Measurements from ENCODE around the gene IRF7. TPM values are rescaled to one million over a fixed set of nuclear protein-coding genes. Genes with fewer than 3 reads are reported as not detected.

Gene IRF7
- polyA plus RNA-seq, 1 of the 3 experiments (the other 2 are of a cell fraction): 6.3 TPM

- no peak overlapping the region for H3K4me3 ChIP-seq (ENCODE audit: low read depth in 2 of 2, low read length in 1 of 2)
- no peaks in the 10 kb centered on the region for H4K20me1 ChIP-seq (ENCODE audit: insufficient read depth)
- no peaks in the 10 kb centered on the region for H3K9me2 ChIP-seq
- ChIA-PET POLR2A (no interaction called here), CTCF (interaction anchor here (0.6 kb wide), 1 partner anchor 20 kb away, joined by 3 read pairs; no protein-coding TSS in a partner anchor)
- no peak overlapping the region for H2AFZ ChIP-seq (ENCODE audit: low read depth)
- H3K27ac ChIP-seq (ENCODE audit: low read depth in 2 of 2, low read length in 1 of 2): peak overlapping the region in 1 of 2 experiments; percentile 47; a peak in 2 of 4 replicates
- no peaks in the 10 kb centered on the region for H3K27me3 ChIP-seq (ENCODE audit: insufficient read depth)
- H3K9ac ChIP-seq: no peak overlapping the region
- H3K79me2 ChIP-seq (ENCODE audit: insufficient read depth): no peaks in the 10 kb centered on the region; the same call in 1 of the 2 replicates
- 93% methylated on average over 31 of the region's 31 CpGs for WGBS (ENCODE audit: low lambda C conversion rate)
- H3K36me3 ChIP-seq (replicated peaks in 1 of 2; ENCODE audit: control insufficient read depth in 1 of 2, insufficient read depth in 2 of 2, low read length in 1 of 2): peaks cover 0 to 4% of the 10 kb centered on the region in 2 experiments
- no peak for DNase-seq
- H3K9me3 ChIP-seq: no peaks in the 10 kb centered on the region
- TF ChIP-seq POLR2AphosphoS5 (IDR thresholded peaks at IDR 0.05; ENCODE audit: low read depth, low read length) (no peak), TAF1 (IDR thresholded peaks at IDR 0.05; ENCODE audit: borderline replicate concordance, low read depth, low read length) (no peak), IRF3 (IDR thresholded peaks at IDR 0.05; ENCODE audit: low read depth, low read length) (no peak), NRF1 (IDR thresholded peaks at IDR 0.05; ENCODE audit: low read depth, low read length) (no peak), TCF12 (IDR thresholded peaks at IDR 0.05) (no peak), RXRA (IDR thresholded peaks at IDR 0.05; ENCODE audit: borderline replicate concordance, low read depth) (no peak), PBX3 (IDR thresholded peaks at IDR 0.05) (no peak), EP300 (IDR thresholded peaks at IDR 0.05; ENCODE audit: borderline replicate concordance in 1 of 2, low read depth in 1 of 2, low read length in 1 of 2) (no peak), NFIC (IDR thresholded peaks at IDR 0.05; ENCODE audit: borderline replicate concordance) (no peak), RCOR1 (IDR thresholded peaks at IDR 0.05; ENCODE audit: low read length) (no peak), SMC3 (IDR thresholded peaks at IDR 0.05; ENCODE audit: low read depth, low read length) (no peak)
- no peaks in the 10 kb centered on the region for H3K4me1 ChIP-seq (ENCODE audit: control insufficient read depth in 1 of 2, insufficient read depth in 2 of 2, low read depth in 1 of 2, low read length in 1 of 2)
- peaks cover 21% of the 10 kb centered on the region for H3F3A ChIP-seq (replicated peaks; ENCODE audit: insufficient read depth)
- H3K4me2 ChIP-seq: no peak overlapping the region
Measured at GRCh38 chr11:628056-628455, 12.3 kb upstream of the IRF7 start.

GRCh38 chr11:627308-627576, 11.5 kb upstream of the IRF7 start:
- Histone ChIP-seq H3K9me2 (no peaks in the 10 kb centered on the region), H3K36me3 (replicated peaks in 1 of 2; ENCODE audit: control insufficient read depth in 1 of 2, insufficient read depth in 2 of 2, low read length in 1 of 2) (peaks cover 0 to 4% of the 10 kb centered on the region in 2 experiments), H3K27me3 (ENCODE audit: insufficient read depth) (no peaks in the 10 kb centered on the region), H3F3A (replicated peaks; ENCODE audit: insufficient read depth) (peaks cover 15% of the 10 kb centered on the region), H3K9ac (no peak overlapping the region), H3K27ac (ENCODE audit: low read depth in 2 of 2, low read length in 1 of 2) (no peak overlapping the region), H3K4me2 (no peak overlapping the region), H3K79me2 (ENCODE audit: insufficient read depth) (no peaks in the 10 kb centered on the region; the same call in 1 of the 2 replicates), H3K9me3 (no peaks in the 10 kb centered on the region), H4K20me1 (ENCODE audit: insufficient read depth) (no peaks in the 10 kb centered on the region), H3K4me3 (ENCODE audit: low read depth in 2 of 2, low read length in 1 of 2) (no peak overlapping the region), H3K4me1 (ENCODE audit: control insufficient read depth in 1 of 2, insufficient read depth in 2 of 2, low read depth in 1 of 2, low read length in 1 of 2) (no peaks in the 10 kb centered on the region), H2AFZ (ENCODE audit: low read depth) (no peak overlapping the region)
- no peak for DNase-seq
- ChIA-PET CTCF (interaction anchor here (1.2 kb wide), 1 partner anchor 9 kb away, joined by 3 read pairs; the partner anchor contains the start of gene DRD4), POLR2A (no interaction called here)
- 84% methylated on average over 26 of the region's 28 CpGs for WGBS (ENCODE audit: low lambda C conversion rate)
- no peak for TF ChIP-seq RFX5 (IDR thresholded peaks at IDR 0.05; ENCODE audit: low read length)
- no peak for TF ChIP-seq SMC3 (IDR thresholded peaks at IDR 0.05; ENCODE audit: low read depth, low read length)
- TF ChIP-seq RXRA (IDR thresholded peaks at IDR 0.05; ENCODE audit: borderline replicate concordance, low read depth): no peak
- TF ChIP-seq YY1 (IDR thresholded peaks at IDR 0.05; ENCODE audit: low read depth): no peak
- no peak for TF ChIP-seq POLR2AphosphoS5 (IDR thresholded peaks at IDR 0.05; ENCODE audit: low read depth, low read length)
- TF ChIP-seq TEAD4 (IDR thresholded peaks at IDR 0.05; ENCODE audit: borderline replicate concordance, insufficient read depth): no peak
- no peak for TF ChIP-seq SIN3A (IDR thresholded peaks at IDR 0.05; ENCODE audit: borderline replicate concordance, low read depth, low read length)
- TF ChIP-seq FOSL2 (IDR thresholded peaks at IDR 0.05; ENCODE audit: borderline replicate concordance, low read depth): no peak
- TF ChIP-seq EZH2phosphoT487 (IDR thresholded peaks at IDR 0.05; ENCODE audit: borderline replicate concordance, low read depth): no peak
- TF ChIP-seq MXI1 (IDR thresholded peaks at IDR 0.05; ENCODE audit: low read depth, low read length): no peak
- TF ChIP-seq USF1 (IDR thresholded peaks at IDR 0.05; ENCODE audit: borderline replicate concordance, low read depth): no peak
- no peak for TF ChIP-seq MAX (IDR thresholded peaks at IDR 0.05; ENCODE audit: low read depth)
- TF ChIP-seq TAF1 (IDR thresholded peaks at IDR 0.05; ENCODE audit: borderline replicate concordance, low read depth, low read length): no peak
- TF ChIP-seq FOXJ3 (CRISPR knock-in tag; IDR thresholded peaks at IDR 0.05): no peak
- no peak for TF ChIP-seq CTCF (IDR thresholded peaks at IDR 0.05)

Measured in SK-N-SH (cell line).